OCI-M1 (cell line): Measurements from ENCODE around the gene VAV3.

Source experiments
- DNase-seq: peaks from one replicate; lab custom pipeline; 2025; lab: John Stamatoyannopoulos, UW

The VAV3 gene

GRCh38 chr1:107936498-107937481 is 28.2 kb downstream of the VAV3 start:
- DNase-seq = peak; percentile 30

- no peak for DNase-seq
Observed at GRCh38 chr1:107935396-107936064, 29.4 kb downstream of the VAV3 start.

GRCh38 chr1:107934578-107934977 is 30.4 kb downstream of the VAV3 start:
- DNase-seq = no peak

GRCh38 chr1:107933736-107934135 is 31.2 kb downstream of the VAV3 start:
- DNase-seq = no peak

GRCh38 chr1:107930292-107930691 is 34.7 kb downstream of the VAV3 start:
- no peak for DNase-seq

GRCh38 chr1:107927820-107928219 is 37.2 kb downstream of the VAV3 start:
- DNase-seq = no peak

- DNase-seq = no peak
Observed at GRCh38 chr1:107926436-107927080, 38.4 kb downstream of the VAV3 start.

GRCh38 chr1:107925565-107925964 is 39.4 kb downstream of the VAV3 start:
- no peak for DNase-seq

GRCh38 chr1:107920999-107921398 is 44.0 kb downstream of the VAV3 start:
- no peak for DNase-seq

- peak; percentile 27 for DNase-seq
Observed at GRCh38 chr1:107920561-107920960, 44.4 kb downstream of the VAV3 start.

GRCh38 chr1:107919953-107920352 is 45.0 kb downstream of the VAV3 start:
- peak; percentile 82 for DNase-seq

- DNase-seq = no peak
Observed at GRCh38 chr1:107914119-107914765, 50.7 kb downstream of the VAV3 start.

GRCh38 chr1:107912656-107913055 is 52.3 kb downstream of the VAV3 start:
- no peak for DNase-seq

- peak; percentile 34 for DNase-seq
Observed at GRCh38 chr1:107900090-107900945, 64.7 kb downstream of the VAV3 start.

GRCh38 chr1:107899655-107900054 is 65.3 kb downstream of the VAV3 start:
- no peak for DNase-seq

- DNase-seq = peak; percentile 50
Observed at GRCh38 chr1:107897438-107898345, 67.3 kb downstream of the VAV3 start.

- no peak for DNase-seq
Observed at GRCh38 chr1:107896936-107897335, 68.0 kb downstream of the VAV3 start.

- no peak for DNase-seq
Observed at GRCh38 chr1:107896401-107896800, 68.6 kb downstream of the VAV3 start.

GRCh38 chr1:107895403-107896191 is 69.4 kb downstream of the VAV3 start:
- no peak for DNase-seq
